GM19351 (cell line): ENCODE results near the gene MIPOL1.

Experiments
- ATAC-seq: cut with Tn5 transposase; IDR thresholded peaks from one replicate; pipeline ENCODE4 v1.9.1; 2021; ENCODE audit warnings: mild to moderate bottlenecking, moderate library complexity; ENCODE audit not compliant: unreplicated experiment

Gene MIPOL1

GRCh38 chr14:37583358-37584210 lies 385.8 kb downstream of the MIPOL1 start:
- no peak for ATAC-seq

DNA sequence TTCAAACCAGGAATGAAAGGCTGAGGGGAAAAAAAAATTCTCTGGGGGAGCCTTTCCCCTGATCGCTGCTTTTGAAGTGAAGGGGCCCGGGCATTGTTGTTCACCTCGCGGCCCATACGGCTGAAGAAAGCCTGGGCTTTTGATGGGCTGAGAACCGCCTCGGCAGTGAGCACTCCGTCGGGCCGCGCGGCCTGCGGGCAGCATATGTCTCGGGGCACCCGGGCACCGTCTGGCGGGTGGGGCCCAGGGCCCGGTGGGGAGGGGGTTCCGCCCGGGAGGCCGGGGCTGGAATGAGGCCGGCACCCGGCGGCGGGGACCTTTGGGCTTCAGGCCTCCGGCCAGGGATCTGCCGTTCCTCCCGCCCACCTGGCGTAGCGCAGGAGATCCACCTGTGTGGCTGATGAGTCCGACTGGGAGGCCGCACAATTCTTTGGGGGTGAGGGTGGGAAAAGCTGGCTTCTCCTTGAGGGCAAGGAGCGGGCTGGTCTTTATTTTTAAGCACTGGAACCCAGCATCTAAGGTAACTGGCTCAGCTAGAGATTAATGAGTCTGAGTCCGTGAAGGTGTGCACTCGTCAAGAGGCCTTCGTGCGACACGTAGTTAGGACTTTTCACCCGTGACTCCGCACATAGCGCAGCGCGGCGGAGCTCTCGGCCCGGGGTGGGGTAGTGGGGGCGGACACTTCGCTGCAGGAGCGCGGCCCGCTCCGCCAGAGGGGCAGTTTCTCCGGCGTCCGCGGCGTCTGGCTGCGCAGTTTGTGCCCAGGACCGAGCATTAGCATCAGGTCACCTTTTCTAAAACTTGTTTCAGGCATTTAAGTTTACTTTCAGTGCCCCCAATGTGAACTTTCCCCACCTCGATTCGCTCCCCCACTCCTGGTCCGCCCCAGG lies 386.7 kb downstream of the MIPOL1 start:
- ATAC-seq, result no peak

- no peak for ATAC-seq
Measured at GRCh38 chr14:37585101-37585511, 387.4 kb downstream of the MIPOL1 start.

DNA sequence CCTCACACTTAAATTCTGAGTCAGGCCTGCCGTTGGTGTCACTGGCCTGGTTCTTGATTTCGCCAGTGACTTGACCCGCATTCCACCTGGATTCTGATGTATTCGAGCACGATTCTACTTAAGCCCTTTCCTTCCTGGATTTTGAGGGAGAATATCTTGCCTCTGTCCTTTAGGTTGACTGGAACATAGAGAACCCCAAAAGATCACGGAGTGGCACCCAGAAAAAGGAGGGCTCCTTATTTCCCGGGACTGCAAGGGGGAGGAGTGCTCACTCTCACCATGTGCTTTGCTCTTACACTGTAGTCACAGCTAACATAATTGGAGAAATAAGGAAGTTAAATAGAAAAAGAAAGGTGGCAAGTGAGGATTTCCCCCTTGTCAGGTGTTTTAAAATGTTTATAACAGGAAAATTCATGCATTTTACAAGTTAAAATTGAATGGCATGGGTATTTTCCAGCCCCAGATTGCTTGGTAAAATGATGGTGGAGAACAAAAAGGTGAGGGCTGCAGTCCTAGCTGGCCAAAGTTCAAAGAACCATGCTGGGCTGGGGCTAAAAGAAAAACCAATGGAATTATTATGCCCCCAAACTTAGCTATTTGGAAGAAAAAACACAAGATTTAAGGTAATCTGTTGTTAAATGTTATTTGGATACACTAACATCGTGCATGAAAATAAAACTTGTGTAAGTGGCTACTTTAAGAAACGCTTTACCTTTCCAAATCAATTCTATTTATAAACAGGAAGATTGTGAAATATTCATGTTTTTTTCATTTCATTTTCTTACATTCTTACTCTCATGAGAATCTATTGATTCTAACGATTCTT lies 388.4 kb downstream of the MIPOL1 start:
- no peak for ATAC-seq

- no peak for ATAC-seq
Measured at GRCh38 chr14:37586797-37587130, 389.0 kb downstream of the MIPOL1 start.

GRCh38 chr14:37587131-37587803 lies 389.5 kb downstream of the MIPOL1 start:
- no peak for ATAC-seq

DNA sequence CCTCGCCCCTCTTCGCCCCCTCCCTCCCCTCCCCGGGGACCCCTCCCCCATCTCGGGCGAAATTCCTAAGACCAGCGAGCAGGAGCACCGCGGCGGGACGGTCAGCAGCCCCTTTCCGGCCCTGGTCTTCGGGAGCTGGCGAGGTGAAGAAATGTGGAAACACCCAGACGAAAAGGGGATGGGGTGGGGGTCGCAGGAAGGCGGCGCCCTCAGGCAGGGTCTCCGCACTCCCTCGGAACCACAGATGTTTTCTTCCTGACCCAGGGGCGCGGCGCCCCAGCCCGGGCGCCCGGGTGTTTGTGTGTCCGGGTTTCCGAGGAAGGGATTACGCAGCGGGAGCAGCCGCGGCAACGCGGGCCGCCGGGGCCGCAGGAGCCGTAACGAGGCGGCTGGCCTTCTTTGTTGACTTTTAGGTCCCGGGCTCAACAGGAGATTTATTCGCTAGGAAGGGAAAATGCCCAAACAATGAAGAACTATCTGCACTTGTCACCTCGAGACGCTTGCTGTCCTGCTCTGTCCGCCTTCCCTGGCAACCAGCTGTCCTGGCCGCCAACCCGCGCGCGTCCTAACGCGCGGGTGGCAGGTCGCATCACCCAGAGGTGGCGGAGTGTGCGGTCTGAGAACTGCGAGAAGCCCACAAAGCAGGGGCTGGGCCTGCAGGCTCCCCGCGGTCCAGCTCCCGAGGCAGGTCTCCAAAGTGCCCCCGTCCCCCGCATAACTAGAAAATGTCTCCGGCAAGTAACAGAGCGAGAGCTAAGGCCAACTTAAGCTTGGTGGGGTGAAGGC lies 390.3 kb downstream of the MIPOL1 start:
- ATAC-seq, result no peak

DNA sequence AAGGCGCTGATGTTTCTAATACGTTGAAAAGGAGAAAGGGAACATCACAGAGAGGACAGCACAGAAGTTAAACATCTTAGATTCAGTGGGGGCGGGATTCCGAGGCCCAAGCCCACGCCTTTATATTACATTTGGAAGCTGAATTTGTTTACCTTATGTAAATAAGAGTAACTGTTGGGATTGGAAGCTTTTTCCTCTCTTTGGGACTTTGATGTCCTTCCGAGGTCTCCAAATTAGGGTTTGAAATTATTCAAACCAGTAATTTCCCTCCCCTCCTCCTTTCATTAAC lies 390.9 kb downstream of the MIPOL1 start:
- no peak for ATAC-seq

DNA sequence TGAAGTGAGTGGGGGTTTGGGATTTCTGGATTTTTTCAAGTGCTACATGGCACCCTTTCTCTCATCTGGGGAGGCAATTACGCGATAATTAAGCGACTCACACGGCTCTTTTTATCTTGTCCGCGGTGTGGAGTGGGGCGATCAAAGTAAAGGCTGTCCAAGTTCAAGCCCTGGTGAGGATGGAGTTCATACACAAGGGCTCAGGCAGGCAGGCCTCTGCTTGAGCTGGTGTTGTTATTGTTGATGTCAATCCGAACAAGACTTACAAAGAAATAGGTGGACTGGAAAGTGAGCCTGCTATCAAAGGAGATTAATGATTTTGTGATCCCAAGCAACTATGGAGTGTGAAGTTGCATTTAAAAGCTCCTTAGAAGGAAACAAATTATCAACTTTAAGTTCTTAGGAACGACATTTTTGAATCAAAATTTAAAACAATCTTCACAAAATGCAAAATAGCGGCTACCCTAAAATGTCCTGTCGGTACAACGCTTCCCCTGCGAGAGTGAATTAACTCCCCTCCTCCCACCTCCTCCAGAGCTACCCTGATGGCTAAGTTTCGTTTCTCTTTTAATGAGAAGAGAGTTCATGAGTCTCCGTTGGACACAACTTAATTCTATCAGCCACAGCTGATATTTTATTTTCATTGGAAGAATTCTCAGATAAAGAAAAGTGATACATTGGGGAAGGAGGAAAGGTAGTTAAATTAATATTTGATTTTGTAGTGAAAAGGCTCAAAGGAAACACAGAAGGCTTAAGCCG lies 391.4 kb downstream of the MIPOL1 start:
- ATAC-seq, result no peak

GRCh38 chr14:37589715-37590427 lies 392.1 kb downstream of the MIPOL1 start:
- ATAC-seq, result no peak

GRCh38 chr14:37590428-37591139 lies 392.8 kb downstream of the MIPOL1 start:
- no peak for ATAC-seq

DNA sequence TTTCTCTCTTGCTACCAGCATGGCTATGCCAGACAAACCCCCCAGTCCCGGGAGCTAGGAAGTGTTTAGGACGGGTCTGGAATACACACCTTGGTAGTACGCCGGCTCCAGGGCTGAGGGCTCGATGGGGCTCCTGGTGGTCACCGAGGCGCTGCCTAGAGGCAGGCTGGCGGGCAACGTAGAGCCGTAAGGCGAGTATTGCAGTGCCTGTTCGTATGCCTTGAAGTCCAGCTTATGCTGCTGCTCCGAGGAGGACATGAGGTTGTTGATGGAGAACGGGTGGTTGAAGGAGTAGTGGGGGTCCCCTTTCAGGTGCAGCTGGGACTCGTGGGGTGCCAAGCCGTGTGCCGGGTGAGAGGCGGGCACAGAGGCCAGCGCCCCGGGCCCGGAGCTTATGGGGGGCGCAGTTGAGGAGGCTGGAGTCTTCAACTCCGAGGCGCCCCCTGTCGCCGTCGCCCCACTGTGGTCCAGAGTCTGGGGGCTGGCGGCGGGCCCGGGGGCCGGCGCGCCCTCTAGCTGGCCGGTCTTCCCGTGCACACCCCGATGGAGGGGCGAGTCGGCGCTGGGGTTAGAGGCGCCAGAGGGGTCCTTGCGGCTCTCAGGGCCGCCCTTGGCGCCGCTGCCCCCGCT lies 393.7 kb downstream of the MIPOL1 start:
- ATAC-seq, result no peak

DNA sequence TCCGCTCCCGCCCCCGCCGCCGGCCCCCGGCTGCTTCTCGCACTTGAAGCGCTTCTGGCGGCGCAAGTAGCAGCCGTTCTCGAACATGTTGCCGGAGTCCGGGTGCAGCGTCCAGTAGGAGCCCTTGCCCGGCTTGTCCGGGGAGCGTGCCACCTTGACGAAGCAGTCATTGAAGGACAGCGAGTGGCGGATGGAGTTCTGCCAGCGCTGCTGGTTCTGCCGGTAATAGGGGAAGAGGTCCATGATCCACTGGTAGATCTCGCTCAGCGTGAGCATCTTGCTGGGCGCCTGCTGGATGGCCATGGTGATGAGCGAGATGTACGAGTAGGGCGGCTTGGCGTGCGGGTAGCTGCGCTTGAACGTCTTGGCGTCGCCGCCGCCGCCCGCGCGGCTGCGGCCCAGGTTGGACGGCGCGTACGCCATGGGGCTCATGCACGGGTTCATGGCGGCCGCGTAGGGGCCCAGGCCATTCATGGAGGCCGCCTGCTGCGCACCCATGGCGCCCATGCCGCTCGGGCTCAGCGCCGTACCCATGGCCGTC lies 394.3 kb downstream of the MIPOL1 start:
- no peak for ATAC-seq

DNA sequence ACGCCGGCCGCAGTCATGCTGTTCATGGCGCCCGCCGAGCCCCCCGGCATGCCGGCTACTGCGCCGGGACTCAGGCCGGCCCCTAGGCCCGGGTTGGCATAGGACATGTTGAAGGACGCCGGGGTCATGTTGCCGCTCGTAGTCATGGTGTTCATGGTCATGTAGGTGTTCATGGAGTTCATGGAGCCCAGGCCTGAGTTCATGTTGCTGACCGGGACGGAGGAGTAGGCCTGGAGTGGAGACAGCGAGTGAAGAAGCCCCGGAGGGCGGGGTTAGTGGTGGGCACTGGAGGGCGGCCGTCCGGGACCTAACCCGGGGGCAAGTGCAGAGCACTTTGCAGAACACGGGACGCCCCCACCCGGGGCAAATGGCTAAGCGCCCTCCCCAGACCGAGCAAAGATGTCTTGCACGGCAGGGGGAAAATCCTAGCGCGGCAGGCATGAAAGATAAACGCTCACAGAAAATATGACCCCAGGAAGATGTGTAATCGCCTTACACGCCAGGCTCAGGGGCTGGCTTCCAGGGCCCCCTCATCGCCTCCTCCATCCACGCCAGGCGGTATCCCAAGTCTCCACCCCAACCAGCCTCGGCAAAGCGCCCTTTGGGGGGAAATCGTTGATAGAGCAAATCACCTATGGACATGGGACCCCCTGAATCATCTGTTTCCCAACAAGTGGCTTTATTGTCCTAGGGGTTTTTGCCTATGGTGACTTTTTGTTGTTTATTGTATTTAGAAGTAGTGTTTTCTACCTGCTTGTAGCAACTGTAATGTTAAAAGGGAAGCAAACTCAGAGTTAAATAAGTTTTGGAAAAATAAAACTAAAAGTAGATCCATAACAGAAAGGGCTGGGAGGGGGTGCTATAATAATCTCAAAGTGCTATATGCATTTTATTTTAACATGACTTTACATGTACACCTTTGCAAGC lies 395.0 kb downstream of the MIPOL1 start:
- ATAC-seq, result no peak

- no peak for ATAC-seq
Measured at GRCh38 chr14:37593511-37594237, 395.9 kb downstream of the MIPOL1 start.
